Activated CD8-positive, alpha-beta memory T cell treated with anti-CD3 and anti-CD28 coated beads, Interleukin-2, amount 50 U/mL, for 24 hours (primary cell): ENCODE data around the gene C8A.

Experiments
- DNase-seq: peaks from one replicate; pipeline ENCODE4 v3.0.0-alpha.2; 2020; ENCODE audit errors: extremely low read depth

Gene C8A

GRCh38 chr1:56890229-56890628, 35.6 kb downstream of the C8A start:
- DNase-seq: no peak

GRCh38 chr1:56894014-56894413, 39.4 kb downstream of the C8A start:
- DNase-seq: no peak

GRCh38 chr1:56897150-56898004, 42.8 kb downstream of the C8A start:
- no peak for DNase-seq

GRCh38 chr1:56898005-56898373, 43.4 kb downstream of the C8A start:
- DNase-seq: no peak

GRCh38 chr1:56898879-56899278, 44.3 kb downstream of the C8A start:
- DNase-seq: no peak

GRCh38 chr1:56901716-56902115, 47.1 kb downstream of the C8A start:
- DNase-seq: no peak

- DNase-seq: no peak
Measured at GRCh38 chr1:56903778-56904177, 49.2 kb downstream of the C8A start.

- DNase-seq: no peak
Measured at GRCh38 chr1:56904663-56905397, 50.2 kb downstream of the C8A start.

GRCh38 chr1:56905667-56906066, 51.1 kb downstream of the C8A start:
- DNase-seq: no peak

GRCh38 chr1:56908619-56909221, 54.1 kb downstream of the C8A start:
- DNase-seq: no peak

GRCh38 chr1:56910441-56910985, 55.9 kb downstream of the C8A start:
- DNase-seq: no peak

- no peak for DNase-seq
Measured at GRCh38 chr1:56911098-56911938, 56.7 kb downstream of the C8A start.

GRCh38 chr1:56912325-56912724, 57.7 kb downstream of the C8A start:
- no peak for DNase-seq

- DNase-seq: no peak
Measured at GRCh38 chr1:56915960-56916359, 61.4 kb downstream of the C8A start.

GRCh38 chr1:56916630-56917029, 62.0 kb downstream of the C8A start:
- DNase-seq: no peak

GRCh38 chr1:56917356-56917755, 62.8 kb downstream of the C8A start:
- DNase-seq: no peak

GRCh38 chr1:56920591-56921001, 66.0 kb downstream of the C8A start:
- DNase-seq: no peak

GRCh38 chr1:56921479-56921878, 66.9 kb downstream of the C8A start:
- no peak for DNase-seq

GRCh38 chr1:56922070-56922469, 67.5 kb downstream of the C8A start:
- no peak for DNase-seq

GRCh38 chr1:56922507-56922906, 67.9 kb downstream of the C8A start:
- DNase-seq: no peak

GRCh38 chr1:56923201-56923600, 68.6 kb downstream of the C8A start:
- no peak for DNase-seq

- DNase-seq: no peak
Measured at GRCh38 chr1:56924116-56924515, 69.5 kb downstream of the C8A start.
